ENCODE measurements around the gene SSMEM1.

The SSMEM1 gene

DNA sequence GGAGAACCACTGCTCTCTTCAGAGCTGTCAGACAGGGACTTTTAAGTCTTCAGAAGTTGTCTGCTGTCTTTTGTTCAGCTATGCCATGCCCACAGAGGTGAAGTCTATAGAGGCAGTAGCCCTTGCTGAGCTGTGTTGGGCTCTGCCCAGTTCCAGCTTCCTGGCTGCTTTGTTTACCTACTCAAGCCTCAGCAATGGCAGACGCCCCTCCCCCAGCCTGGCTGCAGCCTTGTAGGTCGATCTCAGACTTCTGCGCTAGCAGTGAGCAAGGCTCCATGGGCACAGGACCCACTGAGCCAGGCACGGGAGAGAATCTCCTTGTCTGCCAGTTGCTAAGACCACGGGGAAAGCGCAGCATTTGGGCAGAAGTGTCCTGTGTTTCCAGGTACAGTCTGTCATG, 46.9 kb downstream of the SSMEM1 start:
- TF ChIP-seq CTCF (IDR thresholded peaks at IDR 0.05; ENCODE audit: borderline replicate concordance, insufficient read depth, low read depth, low read length), result no peak
- no peak overlapping the region for H3K4me3 ChIP-seq (ENCODE audit: low read depth, low read length)

- TF ChIP-seq CTCF (IDR thresholded peaks at IDR 0.05; ENCODE audit: borderline replicate concordance, insufficient read depth, low read depth, low read length), result no peak
- no peak overlapping the region for H3K4me3 ChIP-seq (ENCODE audit: low read depth, low read length)
Measured at GRCh38 chr7:130256704-130257103, 49.0 kb downstream of the SSMEM1 start.

DNA sequence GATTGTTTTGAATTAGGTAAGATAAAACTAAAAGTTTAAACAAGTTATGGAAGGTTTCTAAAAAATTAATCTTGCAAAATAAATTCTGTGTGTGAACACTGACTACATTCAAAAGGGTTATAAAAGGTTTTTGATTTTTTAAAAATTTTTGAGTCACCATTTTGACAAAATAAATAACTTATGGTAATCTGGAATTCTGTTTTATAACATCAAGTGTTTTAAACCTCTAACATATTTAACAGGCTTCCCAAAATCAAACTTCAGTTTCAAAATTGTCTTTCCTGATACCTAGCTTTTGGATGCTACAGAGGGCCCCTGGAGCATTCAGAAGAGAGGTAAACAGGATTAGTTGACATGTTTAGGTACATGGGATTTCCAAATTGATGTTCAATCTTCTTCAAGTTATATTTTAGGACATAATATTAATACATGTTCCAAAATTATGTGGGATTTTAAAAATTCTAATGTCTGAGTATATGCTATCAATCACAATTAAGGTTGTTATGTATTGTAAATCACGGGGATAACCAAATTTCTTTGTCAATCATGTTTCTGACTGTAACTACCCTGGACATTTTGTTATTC, 50.9 kb downstream of the SSMEM1 start:
- no peak overlapping the region for H3K4me3 ChIP-seq (ENCODE audit: low read depth, low read length)
- no peak for TF ChIP-seq CTCF (IDR thresholded peaks at IDR 0.05; ENCODE audit: borderline replicate concordance, insufficient read depth, low read depth, low read length)

DNA sequence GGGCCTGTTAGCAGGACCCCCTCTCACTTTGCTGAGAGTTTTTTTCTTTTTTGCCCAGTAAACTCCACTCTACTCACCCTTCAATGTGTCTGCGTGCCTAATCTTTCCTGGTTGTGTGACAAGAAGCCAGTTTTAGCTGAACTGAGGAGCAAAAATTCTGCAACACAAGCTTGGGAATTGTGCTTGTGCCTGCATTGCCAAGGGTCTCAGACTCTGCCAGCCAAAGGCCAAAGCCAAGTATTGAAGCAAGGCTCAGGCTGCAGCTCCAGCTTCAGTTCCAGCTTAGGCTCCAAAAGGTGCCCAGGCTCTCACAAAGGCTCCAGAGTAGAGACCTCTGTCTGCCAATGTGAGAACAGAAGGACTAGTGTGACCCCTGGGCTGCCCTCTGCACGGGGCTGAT, 54.8 kb downstream of the SSMEM1 start:
- no peak for TF ChIP-seq CTCF (IDR thresholded peaks at IDR 0.05; ENCODE audit: borderline replicate concordance, insufficient read depth, low read depth, low read length)
- no peak overlapping the region for H3K4me3 ChIP-seq (ENCODE audit: low read depth, low read length)

GRCh38 chr7:130263130-130263529, 55.5 kb downstream of the SSMEM1 start:
- H3K4me3 ChIP-seq (ENCODE audit: low read depth, low read length), result no peak overlapping the region
- TF ChIP-seq CTCF (IDR thresholded peaks at IDR 0.05; ENCODE audit: borderline replicate concordance, insufficient read depth, low read depth, low read length), result no peak
